Measurements from ENCODE around the gene HDAC4. TPM values are rescaled to one million over a fixed set of nuclear protein-coding genes. Genes with fewer than 3 reads are reported as not detected.

Gene HDAC4
- total and polyA plus RNA-seq, 9 of the 15 experiments (the other 6 are each of a cell fraction or from before 2014, with no cell fraction given): 0.11 to 20.2 (median 4.0) TPM

DNA sequence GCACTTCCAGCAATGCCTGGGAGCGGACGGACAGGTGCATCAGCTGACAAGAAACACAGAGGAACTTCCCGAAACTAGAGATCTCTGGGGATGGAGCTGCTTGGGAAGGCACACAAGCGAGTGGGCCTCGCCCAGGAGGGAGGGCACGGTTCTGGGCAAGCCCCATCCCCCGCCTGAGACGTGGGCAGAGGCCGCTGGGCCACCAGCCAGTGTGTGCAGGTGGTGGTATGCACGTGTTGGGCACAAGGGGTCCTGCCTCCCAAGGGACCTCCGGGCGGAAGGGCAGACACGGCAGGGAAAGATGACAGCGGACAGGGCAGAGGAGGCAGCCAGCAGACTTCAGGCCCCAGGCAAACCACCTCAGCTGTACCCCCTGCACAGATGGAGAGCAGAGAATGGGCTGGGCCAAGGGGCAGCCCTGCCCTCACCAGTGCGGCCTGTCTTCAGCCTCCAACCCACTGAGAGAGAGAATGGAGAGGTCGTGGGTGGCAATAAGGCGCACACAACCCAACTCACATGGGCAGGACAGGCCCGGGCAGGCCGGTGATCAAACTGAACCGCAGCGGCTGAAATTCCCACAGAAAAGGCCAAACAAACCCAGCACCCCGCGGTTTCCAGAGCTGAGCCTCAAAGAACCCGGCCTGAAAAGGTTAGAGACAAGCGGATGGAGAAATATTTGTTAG lies 51.2 kb downstream of the HDAC4 start (continued):
- TF ChIP-seq, protein P1, sequence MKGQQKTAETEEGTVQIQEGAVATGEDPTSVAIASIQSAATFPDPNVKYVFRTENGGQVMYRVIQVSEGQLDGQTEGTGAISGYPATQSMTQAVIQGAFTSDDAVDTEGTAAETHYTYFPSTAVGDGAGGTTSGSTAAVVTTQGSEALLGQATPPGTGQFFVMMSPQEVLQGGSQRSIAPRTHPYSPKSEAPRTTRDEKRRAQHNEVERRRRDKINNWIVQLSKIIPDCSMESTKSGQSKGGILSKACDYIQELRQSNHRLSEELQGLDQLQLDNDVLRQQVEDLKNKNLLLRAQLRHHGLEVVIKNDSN (CRISPR knock-in tag; IDR thresholded peaks at IDR 0.05): no peak

DNA sequence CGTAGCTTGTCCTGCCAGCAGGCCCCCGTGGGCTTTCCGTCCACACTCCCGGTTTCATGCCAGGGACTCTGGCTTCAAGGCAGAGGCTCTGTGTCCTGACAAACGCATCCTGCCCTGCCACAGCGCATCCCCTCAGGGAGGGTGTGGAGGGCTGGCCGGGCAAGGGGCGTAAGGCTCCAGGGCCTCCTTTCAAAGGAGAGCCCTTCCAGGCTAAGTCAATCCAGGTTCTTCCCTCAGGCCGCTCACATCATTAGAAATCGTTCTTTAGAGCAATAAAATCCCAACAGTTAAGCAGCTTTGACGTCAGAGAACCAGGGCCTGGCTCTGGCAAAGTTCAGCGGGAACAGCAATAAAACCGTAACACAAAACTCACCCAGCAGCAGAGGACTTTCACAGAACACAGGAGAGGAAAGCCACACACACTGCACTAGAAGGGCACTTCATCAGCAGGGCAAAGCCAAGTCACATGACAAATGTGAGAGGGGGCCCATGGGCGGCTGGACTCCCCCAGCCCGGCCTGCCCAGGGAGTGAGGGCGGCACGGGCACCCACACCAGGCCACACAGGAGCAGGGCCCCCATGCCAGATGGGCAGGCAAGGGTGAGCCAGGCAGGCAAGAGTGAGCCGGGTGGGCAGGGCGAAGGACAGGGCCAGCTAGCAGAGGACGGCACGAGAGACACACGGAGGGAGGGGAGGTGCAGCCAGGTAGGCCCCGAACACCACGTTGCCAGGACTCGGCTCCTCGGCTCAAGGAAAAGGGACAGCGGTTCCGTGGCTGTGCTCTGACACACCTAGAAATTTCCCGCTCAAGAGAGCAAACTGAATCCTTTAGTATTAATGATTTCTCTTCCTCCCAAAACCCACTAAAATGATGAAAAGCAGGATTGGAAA lies 52.0 kb downstream of the HDAC4 start:
- Histone ChIP-seq H3K79me2 (ENCODE audit: control insufficient read depth, insufficient read depth, low read length) (peaks cover 18% of the 10 kb centered on the region), H4K20me1 (replicated peaks; ENCODE audit: control insufficient read depth, insufficient read depth, low read length) (no peaks in the 10 kb centered on the region), H3K9me3 (replicated peaks; ENCODE audit: control insufficient read depth, insufficient read depth, low read depth, low read length) (no peaks in the 10 kb centered on the region), H3K4me1 (replicated peaks in 1 of 2; ENCODE audit: control insufficient read depth in 2 of 2, insufficient read depth in 2 of 2, low read length in 2 of 2) (no peaks in the 10 kb centered on the region), H3K9me1 (ENCODE audit: control insufficient read depth, insufficient read depth, low read length) (no peaks in the 10 kb centered on the region), H3K9ac (ENCODE audit: insufficient read depth in 1 of 2, low read depth in 2 of 2, low read length in 2 of 2) (no peak overlapping the region), H2AFZ (ENCODE audit: low read depth, low read length) (no peak overlapping the region), H3K4me2 (ENCODE audit: insufficient read depth, low read length) (no peak overlapping the region), H3K36me3 (ENCODE audit: control insufficient read depth, insufficient read depth, low read length) (peaks cover 8% of the 10 kb centered on the region; the same call in 1 of the 3 replicates), H3K4me3 (no peak overlapping the region), H3K27ac (ENCODE audit: extremely low read depth, low read depth, low read length) (no peak overlapping the region), H3K27me3 (ENCODE audit: control insufficient read depth in 2 of 2, insufficient read depth in 2 of 2, low read length in 2 of 2) (no peaks in the 10 kb centered on the region)
- in situ Hi-C loops (cut with MboI) (no loop called here), intact Hi-C loops (cut with micrococcal nuclease) (no loop called here)
- WGBS (ENCODE audit: insufficient coverage, low coverage, missing lambda C conversion rate): 93% methylated on average over 8 of the region's 29 CpGs
- ChIA-PET CTCF (ENCODE audit: low intra/inter-chr PET ratio) (no interaction called here), POLR2A (no interaction called here)
- FAIRE-seq: no peak
- no TSS peak for BruUV-seq (replicated peaks)
- no peak for DNase-seq (ENCODE audit: extremely low read depth in 1 of 4, low spot score in 3 of 4)
- no peak for TF ChIP-seq ZNF282 (CRISPR knock-in tag; IDR thresholded peaks at IDR 0.05)
- TF ChIP-seq, protein P2, sequence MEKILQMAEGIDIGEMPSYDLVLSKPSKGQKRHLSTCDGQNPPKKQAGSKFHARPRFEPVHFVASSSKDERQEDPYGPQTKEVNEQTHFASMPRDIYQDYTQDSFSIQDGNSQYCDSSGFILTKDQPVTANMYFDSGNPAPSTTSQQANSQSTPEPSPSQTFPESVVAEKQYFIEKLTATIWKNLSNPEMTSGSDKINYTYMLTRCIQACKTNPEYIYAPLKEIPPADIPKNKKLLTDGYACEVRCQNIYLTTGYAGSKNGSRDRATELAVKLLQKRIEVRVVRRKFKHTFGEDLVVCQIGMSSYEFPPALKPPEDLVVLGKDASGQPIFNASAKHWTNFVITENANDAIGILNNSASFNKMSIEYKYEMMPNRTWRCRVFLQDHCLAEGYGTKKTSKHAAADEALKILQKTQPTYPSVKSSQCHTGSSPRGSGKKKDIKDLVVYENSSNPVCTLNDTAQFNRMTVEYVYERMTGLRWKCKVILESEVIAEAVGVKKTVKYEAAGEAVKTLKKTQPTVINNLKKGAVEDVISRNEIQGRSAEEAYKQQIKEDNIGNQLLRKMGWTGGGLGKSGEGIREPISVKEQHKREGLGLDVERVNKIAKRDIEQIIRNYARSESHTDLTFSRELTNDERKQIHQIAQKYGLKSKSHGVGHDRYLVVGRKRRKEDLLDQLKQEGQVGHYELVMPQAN (IDR thresholded peaks at IDR 0.05; ENCODE audit: borderline replicate concordance): no peak
- TF ChIP-seq, protein P3, sequence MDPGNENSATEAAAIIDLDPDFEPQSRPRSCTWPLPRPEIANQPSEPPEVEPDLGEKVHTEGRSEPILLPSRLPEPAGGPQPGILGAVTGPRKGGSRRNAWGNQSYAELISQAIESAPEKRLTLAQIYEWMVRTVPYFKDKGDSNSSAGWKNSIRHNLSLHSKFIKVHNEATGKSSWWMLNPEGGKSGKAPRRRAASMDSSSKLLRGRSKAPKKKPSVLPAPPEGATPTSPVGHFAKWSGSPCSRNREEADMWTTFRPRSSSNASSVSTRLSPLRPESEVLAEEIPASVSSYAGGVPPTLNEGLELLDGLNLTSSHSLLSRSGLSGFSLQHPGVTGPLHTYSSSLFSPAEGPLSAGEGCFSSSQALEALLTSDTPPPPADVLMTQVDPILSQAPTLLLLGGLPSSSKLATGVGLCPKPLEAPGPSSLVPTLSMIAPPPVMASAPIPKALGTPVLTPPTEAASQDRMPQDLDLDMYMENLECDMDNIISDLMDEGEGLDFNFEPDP (CRISPR knock-in tag; IDR thresholded peaks at IDR 0.05): no peak
- ATAC-seq: no peak
